ENCODE measurements around the gene ABCB8. TPM values are rescaled to one million over a fixed set of nuclear protein-coding genes. Genes with fewer than 3 reads are reported as not detected.

ABCB8 gene
- total RNA-seq, 1 experiment from 2014 or later, result 25.2 TPM

GRCh38 chr7:151056666-151057505, 28.6 kb downstream of the ABCB8 start:
- no peak for DNase-seq (ENCODE audit: low spot score)

- no peak for DNase-seq (ENCODE audit: low spot score)
These were observed 29.3 kb downstream of the ABCB8 start, which contains the start of gene CDK5 for GRCh38 chr7:151057506-151057988. Gene CDK5, minus strand, starts transcription at chr7:151057897. Its CDS starts 49 bp downstream, at chr7:151057848.

GRCh38 chr7:151057989-151058780, 29.9 kb downstream of the ABCB8 start:
- DNase-seq (ENCODE audit: low spot score), result peak; percentile 99

GRCh38 chr7:151058781-151059366, 30.6 kb downstream of the ABCB8 start:
- no peak for DNase-seq (ENCODE audit: low spot score)

GRCh38 chr7:151059367-151060112, 31.3 kb downstream of the ABCB8 start, which contains the start of gene SLC4A2:
Gene SLC4A2, plus strand, starts transcription at chr7:151059589. Its CDS starts 2,399 bp downstream, at chr7:151061988.
- DNase-seq (ENCODE audit: low spot score), result peak; percentile 60

GRCh38 chr7:151060113-151060415, 31.8 kb downstream of the ABCB8 start:
- DNase-seq (ENCODE audit: low spot score), result no peak

- peak; percentile 58 for DNase-seq (ENCODE audit: low spot score)
These were observed 32.4 kb downstream of the ABCB8 start for GRCh38 chr7:151060416-151061212.

GRCh38 chr7:151061213-151062110, 33.2 kb downstream of the ABCB8 start:
- DNase-seq (ENCODE audit: low spot score), result no peak

GRCh38 chr7:151062111-151062398, 33.8 kb downstream of the ABCB8 start:
- no peak for DNase-seq (ENCODE audit: low spot score)

GRCh38 chr7:151062399-151063211, 34.4 kb downstream of the ABCB8 start:
- no peak for DNase-seq (ENCODE audit: low spot score)

GRCh38 chr7:151063212-151063561, 34.9 kb downstream of the ABCB8 start:
- no peak for DNase-seq (ENCODE audit: low spot score)

GRCh38 chr7:151064454-151064853, 36.2 kb downstream of the ABCB8 start:
- no peak for DNase-seq (ENCODE audit: low spot score)

- DNase-seq (ENCODE audit: low spot score), result no peak
These were observed 36.7 kb downstream of the ABCB8 start for GRCh38 chr7:151064993-151065392.

GRCh38 chr7:151065516-151065915, 37.3 kb downstream of the ABCB8 start:
- DNase-seq (ENCODE audit: low spot score), result no peak

GRCh38 chr7:151066273-151066974, 38.2 kb downstream of the ABCB8 start:
- no peak for DNase-seq (ENCODE audit: low spot score)

- DNase-seq (ENCODE audit: low spot score), result no peak
These were observed 40.0 kb downstream of the ABCB8 start for GRCh38 chr7:151068069-151068773.

GRCh38 chr7:151069841-151070573, 41.8 kb downstream of the ABCB8 start:
- no peak for DNase-seq (ENCODE audit: low spot score)
